ENCODE data around the gene VPS37B.

GRCh38 chr12:122866950-122867607 lies 28.8 kb downstream of the VPS37B start:
- TF ChIP-seq POLR2A (IDR thresholded peaks at IDR 0.05; ENCODE audit: low read depth, low read length): no peak
- no peak for TF ChIP-seq SPI1 (IDR thresholded peaks at IDR 0.05; ENCODE audit: low read depth, low read length)

Data from GM12891 (cell line).